OCI-LY1 (cell line): ENCODE results near the gene SORCS3.

Experiments
- H2AFZ ChIP-seq: fragments of 200-600 bp; sonication (generic), shearing (Covaris generic); 2 replicates; pipeline ENCODE4 v1.6.0; 2014; ENCODE audit warnings: antibody characterized with exemption, mild to moderate bottlenecking, low read length
- H3F3A ChIP-seq: fragments of 200-600 bp; sonication (generic), shearing (Covaris generic); 2 replicates; pipeline ENCODE4 v1.6.0; 2014; ENCODE audit warnings: mild to moderate bottlenecking, antibody characterized with exemption, low read length, moderate library complexity; ENCODE audit not compliant: insufficient read depth
- H3K27ac ChIP-seq: fragments of 200-600 bp; sonication (generic); 2 replicates; pipeline ENCODE4 v1.5.1; 2014; ENCODE audit warnings: low read length, mixed run types, mild to moderate bottlenecking, low read depth; ENCODE audit not compliant: poor library complexity, severe bottlenecking
- H3K27me3 ChIP-seq: fragments of 200-600 bp; sonication (generic); 2 replicates; pipeline ENCODE4 v1.6.0; 2014; ENCODE audit warnings: antibody characterized with exemption, mild to moderate bottlenecking, low read length, moderate library complexity; ENCODE audit not compliant: insufficient read depth
- H3K36me3 ChIP-seq: fragments of 200-600 bp; sonication (generic); 2 replicates; pipeline ENCODE4 v1.6.1; 2014; ENCODE audit warnings: mild to moderate bottlenecking, antibody characterized with exemption, low read length, moderate library complexity, mixed read lengths; ENCODE audit not compliant: insufficient read depth
- H3K4me1 ChIP-seq: fragments of 200-600 bp; sonication (generic); 2 replicates; pipeline ENCODE4 v1.5.1; 2014; ENCODE audit warnings: mild to moderate bottlenecking, low read length, moderate library complexity; ENCODE audit not compliant: insufficient read depth, severe bottlenecking
- H3K4me2 ChIP-seq: fragments of 200-600 bp; sonication (generic), shearing (Covaris generic); 2 replicates; pipeline ENCODE4 v1.6.1; 2014; ENCODE audit warnings: low read length
- H3K4me3 ChIP-seq: fragments of 200-600 bp; sonication (generic); 2 replicates; pipeline ENCODE4 v1.5.1; 2014; ENCODE audit warnings: low read length, low read depth, mild to moderate bottlenecking, mixed read lengths; ENCODE audit not compliant: poor library complexity, severe bottlenecking
- H3K79me2 ChIP-seq: fragments of 200-600 bp; shearing (Covaris generic); 2 replicates; pipeline ENCODE4 v1.6.1; 2016; ENCODE audit warnings: mixed run types, low read length, mixed read lengths; ENCODE audit not compliant: insufficient read depth
- H3K9ac ChIP-seq: fragments of 200-600 bp; sonication (generic), shearing (Covaris generic); 2 replicates; pipeline ENCODE4 v1.6.1; 2014; ENCODE audit warnings: mild to moderate bottlenecking, low read length, mixed read lengths
- H3K9me2 ChIP-seq: fragments of 200-600 bp; sonication (generic), shearing (Covaris generic); 2 replicates; pipeline ENCODE4 v1.6.1; 2014; ENCODE audit warnings: low read depth, mild to moderate bottlenecking, low read length, mixed read lengths
- H3K9me3 ChIP-seq: fragments of 200-600 bp; shearing (Covaris generic); 2 replicates; pipeline ENCODE4 v1.6.1; 2014; ENCODE audit warnings: low read length, mixed read lengths
- H4K20me1 ChIP-seq: fragments of 200-600 bp; sonication (generic), shearing (Covaris generic); 2 replicates; pipeline ENCODE4 v1.6.0; 2016; ENCODE audit warnings: mild to moderate bottlenecking, low read length; ENCODE audit not compliant: insufficient read depth
- EZH2 ChIP-seq: fragments of 200-600 bp; sonication (generic), shearing (Covaris generic); IDR thresholded peaks from 2 replicates; pipeline ENCODE4 v1.8.0; 2017; ENCODE audit warnings: borderline replicate concordance, mixed run types, mild to moderate bottlenecking, antibody characterized with exemption, low read length, moderate library complexity, mixed read lengths
- TF ChIP-seq, protein P1 (sequence below): fragments of 200-600 bp; sonication (generic), shearing (Covaris generic); IDR thresholded peaks from 2 replicates; pipeline ENCODE4 v1.5.1; 2017; ENCODE audit warnings: mild to moderate bottlenecking, antibody characterized with exemption, low read length, moderate library complexity, mixed read lengths

The SORCS3 gene

DNA sequence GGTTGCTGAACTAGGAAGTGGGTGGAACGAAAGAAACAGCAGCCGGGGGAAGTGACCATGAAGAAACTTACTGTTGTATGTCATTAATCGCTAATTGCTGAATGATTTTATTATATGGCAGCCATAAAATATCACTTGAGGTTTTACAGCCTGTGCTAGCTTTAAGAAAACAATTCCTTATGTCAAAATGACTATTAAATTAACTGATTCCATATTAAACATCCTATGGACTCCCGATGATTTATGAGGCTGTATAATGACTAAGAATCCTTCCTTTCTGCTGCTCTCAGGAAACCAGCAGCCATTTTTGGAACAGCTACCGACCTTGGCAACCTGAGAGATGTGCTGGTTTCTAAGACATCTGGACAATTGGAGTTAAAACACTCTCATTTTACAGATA is 421.9 kb downstream of the SORCS3 start:
- no peaks in the 10 kb centered on the region for H3K9me3 ChIP-seq
- no peaks in the 10 kb centered on the region for H4K20me1 ChIP-seq
- H3K9ac ChIP-seq, result no peak overlapping the region
- no peaks in the 10 kb centered on the region for H3K9me2 ChIP-seq
- TF ChIP-seq, protein P1, sequence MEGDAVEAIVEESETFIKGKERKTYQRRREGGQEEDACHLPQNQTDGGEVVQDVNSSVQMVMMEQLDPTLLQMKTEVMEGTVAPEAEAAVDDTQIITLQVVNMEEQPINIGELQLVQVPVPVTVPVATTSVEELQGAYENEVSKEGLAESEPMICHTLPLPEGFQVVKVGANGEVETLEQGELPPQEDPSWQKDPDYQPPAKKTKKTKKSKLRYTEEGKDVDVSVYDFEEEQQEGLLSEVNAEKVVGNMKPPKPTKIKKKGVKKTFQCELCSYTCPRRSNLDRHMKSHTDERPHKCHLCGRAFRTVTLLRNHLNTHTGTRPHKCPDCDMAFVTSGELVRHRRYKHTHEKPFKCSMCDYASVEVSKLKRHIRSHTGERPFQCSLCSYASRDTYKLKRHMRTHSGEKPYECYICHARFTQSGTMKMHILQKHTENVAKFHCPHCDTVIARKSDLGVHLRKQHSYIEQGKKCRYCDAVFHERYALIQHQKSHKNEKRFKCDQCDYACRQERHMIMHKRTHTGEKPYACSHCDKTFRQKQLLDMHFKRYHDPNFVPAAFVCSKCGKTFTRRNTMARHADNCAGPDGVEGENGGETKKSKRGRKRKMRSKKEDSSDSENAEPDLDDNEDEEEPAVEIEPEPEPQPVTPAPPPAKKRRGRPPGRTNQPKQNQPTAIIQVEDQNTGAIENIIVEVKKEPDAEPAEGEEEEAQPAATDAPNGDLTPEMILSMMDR, result no peak
- TF ChIP-seq EZH2, result no peak
- no peaks in the 10 kb centered on the region for H3K36me3 ChIP-seq
- H3F3A ChIP-seq, result no peaks in the 10 kb centered on the region
- H2AFZ ChIP-seq, result no peak overlapping the region
- H3K4me1 ChIP-seq, result no peaks in the 10 kb centered on the region
- no peaks in the 10 kb centered on the region for H3K79me2 ChIP-seq
- H3K27me3 ChIP-seq, result no peaks in the 10 kb centered on the region
- no peak overlapping the region for H3K4me2 ChIP-seq
- no peak overlapping the region for H3K27ac ChIP-seq
- H3K4me3 ChIP-seq, result no peak overlapping the region

DNA sequence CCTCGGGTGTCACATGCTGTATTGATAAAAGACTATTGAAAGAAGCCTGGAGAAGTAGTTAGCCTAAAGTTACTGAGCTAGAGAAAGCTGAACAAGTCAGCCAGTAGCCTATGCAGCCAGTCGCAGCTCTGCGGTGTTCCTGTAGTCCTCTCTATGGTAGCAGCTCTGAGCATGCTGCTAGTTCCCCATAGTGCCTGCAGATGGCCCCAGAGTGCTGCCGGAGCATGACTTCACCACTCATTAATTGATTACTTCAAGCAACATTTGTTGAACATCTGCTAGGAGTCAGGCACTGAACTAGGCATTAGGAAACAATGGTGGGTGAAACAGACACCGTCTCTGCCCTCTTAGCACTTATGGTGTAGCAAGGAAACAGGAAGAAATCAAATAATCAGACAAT is 422.7 kb downstream of the SORCS3 start:
- TF ChIP-seq EZH2, result no peak
- TF ChIP-seq, protein P1, result peak; percentile 71
- no peaks in the 10 kb centered on the region for H3K27me3 ChIP-seq
- H3K4me1 ChIP-seq, result no peaks in the 10 kb centered on the region
- H3K36me3 ChIP-seq, result no peaks in the 10 kb centered on the region
- H3K4me3 ChIP-seq, result no peak overlapping the region
- H4K20me1 ChIP-seq, result no peaks in the 10 kb centered on the region
- H3K9ac ChIP-seq, result no peak overlapping the region
- no peak overlapping the region for H3K27ac ChIP-seq
- no peaks in the 10 kb centered on the region for H3K79me2 ChIP-seq
- no peaks in the 10 kb centered on the region for H3K9me2 ChIP-seq
- no peaks in the 10 kb centered on the region for H3F3A ChIP-seq
- H2AFZ ChIP-seq, result no peak overlapping the region
- H3K9me3 ChIP-seq, result no peaks in the 10 kb centered on the region
- no peak overlapping the region for H3K4me2 ChIP-seq

DNA sequence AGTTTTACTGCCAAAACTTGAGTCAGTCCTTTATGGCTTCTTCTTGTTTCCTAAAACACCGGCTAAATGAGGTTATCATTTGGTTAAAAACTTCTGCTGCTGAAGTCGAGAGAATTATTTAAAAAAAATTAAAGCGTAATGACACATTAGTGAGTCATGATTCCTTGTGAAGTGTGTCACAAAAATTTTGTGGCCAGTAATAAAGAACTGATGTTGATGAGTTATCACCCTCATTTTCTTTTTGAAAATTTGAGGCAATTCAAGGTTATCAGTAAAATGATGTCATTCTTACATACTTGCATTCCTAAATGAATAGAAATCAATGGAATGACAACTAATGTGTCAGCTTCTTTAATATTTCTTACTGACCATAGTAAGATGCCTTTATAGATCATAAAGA is 427.4 kb downstream of the SORCS3 start:
- Histone ChIP-seq H4K20me1 (no peaks in the 10 kb centered on the region), H3K4me1 (no peaks in the 10 kb centered on the region), H3K27me3 (no peaks in the 10 kb centered on the region), H3K9ac (no peak overlapping the region), H3F3A (no peaks in the 10 kb centered on the region), H3K79me2 (no peaks in the 10 kb centered on the region), H3K27ac (no peak overlapping the region), H2AFZ (no peak overlapping the region), H3K4me2 (no peak overlapping the region), H3K4me3 (no peak overlapping the region), H3K36me3 (no peaks in the 10 kb centered on the region), H3K9me2 (no peaks in the 10 kb centered on the region), H3K9me3 (no peaks in the 10 kb centered on the region)
- no peak for TF ChIP-seq EZH2
- TF ChIP-seq, protein P1, result no peak
